Osteocyte (in vitro differentiated cells): Measurements from ENCODE around the gene SMCHD1. TPM values are rescaled to one million over a fixed set of nuclear protein-coding genes. Genes with fewer than 3 reads are reported as not detected.
A peak's percentile ranks its signal among the peaks of the same experiment; 100 is the strongest.

Experiments used
- DNase-seq: peaks from one replicate; pipeline ENCODE4 v3.0.0; 2021; ENCODE audit warnings: mixed read lengths; ENCODE audit not compliant: unreplicated experiment; ENCODE audit errors: extremely low spot score
- H3K27ac Mint-ChIP-seq: one replicate; pipeline ENCODE4 v1.8.0; 2021; ENCODE audit warnings: mild to moderate bottlenecking, mixed read lengths; ENCODE audit not compliant: unreplicated experiment
- H3K27me3 Mint-ChIP-seq: one replicate; pipeline ENCODE4 v1.8.0; 2021; ENCODE audit warnings: mixed read lengths; ENCODE audit not compliant: unreplicated experiment
- H3K36me3 Mint-ChIP-seq: one replicate; pipeline ENCODE4 v1.8.0; 2021; ENCODE audit warnings: mixed read lengths; ENCODE audit not compliant: unreplicated experiment
- H3K4me1 Mint-ChIP-seq: one replicate; pipeline ENCODE4 v1.8.0; 2021; ENCODE audit warnings: mixed read lengths; ENCODE audit not compliant: unreplicated experiment
- H3K4me3 Mint-ChIP-seq: one replicate; pipeline ENCODE4 v1.8.0; 2021; ENCODE audit warnings: mild to moderate bottlenecking, moderate library complexity, mixed read lengths; ENCODE audit not compliant: unreplicated experiment
- H3K9me3 Mint-ChIP-seq: one replicate; pipeline ENCODE4 v1.8.0; 2021; ENCODE audit warnings: mixed read lengths; ENCODE audit not compliant: unreplicated experiment
- CTCF ChIP-seq: fragments of 200-600 bp; sonication (generic); IDR thresholded peaks from 2 replicates; pipeline ENCODE4 v1.5.0; 2021; ENCODE audit warnings: antibody characterized with exemption, mild to moderate bottlenecking, moderate library complexity
- total RNA-seq: library from RNA; stranded (reverse); gene quantifications from 2 replicates; pipeline ENCODE4 v1.2.1, GENCODE V29; 2021

The SMCHD1 gene
- total RNA-seq, 1 donor from 2014 or later: 58.1 TPM

GRCh38 chr18:2823202-2823601 is 167.7 kb downstream of the SMCHD1 start:
- no peak for TF ChIP-seq CTCF
- peaks cover 7% of the 10 kb centered on the region for H3K9me3 Mint-ChIP-seq
- DNase-seq: no peak
- no peaks in the 10 kb centered on the region for H3K36me3 Mint-ChIP-seq
- no peaks in the 10 kb centered on the region for H3K4me1 Mint-ChIP-seq
- no peak overlapping the region for H3K27ac Mint-ChIP-seq
- H3K4me3 Mint-ChIP-seq: no peak overlapping the region
- peaks cover 10% of the 10 kb centered on the region for H3K27me3 Mint-ChIP-seq

GRCh38 chr18:2823966-2824365 is 168.4 kb downstream of the SMCHD1 start:
- Mint-ChIP-seq H3K9me3 (no peaks in the 10 kb centered on the region), H3K27me3 (peaks cover 10% of the 10 kb centered on the region), H3K36me3 (no peaks in the 10 kb centered on the region), H3K27ac (no peak overlapping the region), H3K4me3 (no peak overlapping the region), H3K4me1 (no peaks in the 10 kb centered on the region)
- no peak for TF ChIP-seq CTCF
- DNase-seq: no peak

- Mint-ChIP-seq H3K36me3 (no peaks in the 10 kb centered on the region), H3K4me1 (no peaks in the 10 kb centered on the region), H3K27ac (no peak overlapping the region), H3K27me3 (peaks cover 7% of the 10 kb centered on the region), H3K4me3 (no peak overlapping the region), H3K9me3 (no peaks in the 10 kb centered on the region)
- no peak for DNase-seq
- no peak for TF ChIP-seq CTCF
Measured at GRCh38 chr18:2824865-2825264, 169.3 kb downstream of the SMCHD1 start.

GRCh38 chr18:2825613-2826175 is 170.2 kb downstream of the SMCHD1 start:
- Mint-ChIP-seq H3K4me1 (no peaks in the 10 kb centered on the region), H3K4me3 (no peak overlapping the region), H3K36me3 (no peaks in the 10 kb centered on the region), H3K27ac (no peak overlapping the region), H3K9me3 (no peaks in the 10 kb centered on the region), H3K27me3 (peaks cover 9% of the 10 kb centered on the region)
- no peak for DNase-seq
- TF ChIP-seq CTCF: no peak

GRCh38 chr18:2826581-2826980 is 171.1 kb downstream of the SMCHD1 start:
- H3K4me1 Mint-ChIP-seq: no peaks in the 10 kb centered on the region
- no peak for TF ChIP-seq CTCF
- no peak overlapping the region for H3K27ac Mint-ChIP-seq
- H3K4me3 Mint-ChIP-seq: no peak overlapping the region
- no peaks in the 10 kb centered on the region for H3K36me3 Mint-ChIP-seq
- H3K9me3 Mint-ChIP-seq: no peaks in the 10 kb centered on the region
- peaks cover 11% of the 10 kb centered on the region for H3K27me3 Mint-ChIP-seq
- peak; percentile 68 for DNase-seq
